AG09319 (cell line): ENCODE results near the gene BEND2.

ENCODE experiments used
- DNase-seq: peaks from one replicate; pipeline ENCODE4 v3.0.0-alpha.2; 2010; ENCODE audit warnings: low read depth; ENCODE audit errors: extremely low read depth
- CTCF ChIP-seq: IDR thresholded peaks from 2 replicates; pipeline ENCODE4 v1.5.1; 2011; ENCODE audit warnings: low read depth, mild to moderate bottlenecking, inconsistent platforms, low read length, moderate library complexity

Gene BEND2

GRCh38 chrX:18170910-18171309 is 49.8 kb downstream of the BEND2 start:
- no peak for TF ChIP-seq CTCF
- no peak for DNase-seq

GRCh38 chrX:18166068-18166467 is 54.6 kb downstream of the BEND2 start:
- TF ChIP-seq CTCF, result no peak
- no peak for DNase-seq

GRCh38 chrX:18160369-18160768 is 60.3 kb downstream of the BEND2 start:
- TF ChIP-seq CTCF, result no peak
- no peak for DNase-seq

- TF ChIP-seq CTCF, result no peak
Observed at GRCh38 chrX:18158963-18159362, 61.7 kb downstream of the BEND2 start.

GRCh38 chrX:18151649-18152048 is 69.0 kb downstream of the BEND2 start:
- DNase-seq, result no peak

More at GRCh38 chrX:18158963-18159362, 61.7 kb downstream of the BEND2 start:
- no peak for DNase-seq

GRCh38 chrX:18151157-18151556 is 69.5 kb downstream of the BEND2 start:
- no peak for DNase-seq
- TF ChIP-seq CTCF, result no peak

More at GRCh38 chrX:18151649-18152048, 69.0 kb downstream of the BEND2 start:
- no peak for TF ChIP-seq CTCF

GRCh38 chrX:18149454-18149853 is 71.2 kb downstream of the BEND2 start:
- no peak for TF ChIP-seq CTCF
- DNase-seq, result no peak
